Panc1 (cell line): ENCODE results near the gene GPR162. TPM values are rescaled to one million over a fixed set of nuclear protein-coding genes. Genes with fewer than 3 reads are reported as not detected.
A peak's percentile ranks its signal among the peaks of the same experiment; 100 is the strongest.

Source experiments
- ATAC-seq: fragments of 200-7000 bp; cut with Tn5 transposase; 2 replicates; pipeline ENCODE4 v1.9.1; 2020; ENCODE audit warnings: mild to moderate bottlenecking, moderate library complexity
- BruUV-seq: library from RNA; stranded (reverse); fragments of 400-500 nt; replicated peaks from 2 replicates; lab custom pipeline; 2021; lab: Mats Ljungman, UMichigan
- CTCF ChIA-PET: fragments of 300-600 bp; sonication (Branson Sonifier 250); formaldehyde crosslinking; loops from one replicate; lab custom pipeline; 2022; ENCODE audit warnings: antibody characterized with exemption; lab: Charles Lee
- POLR2A ChIA-PET: fragments of 300-600 bp; sonication (Branson Sonifier 250); formaldehyde crosslinking; loops from one replicate; lab custom pipeline; 2022; ENCODE audit warnings: antibody characterized with exemption; lab: Charles Lee
- DNase-seq: peaks from one replicate; pipeline ENCODE4 v3.0.0-alpha.2; 2010; ENCODE audit warnings: low read depth, low spot score
- H3K27ac ChIP-seq: 2 replicates; pipeline ENCODE4 v1.5.1; 2011; ENCODE audit warnings: mild to moderate bottlenecking, low read length, inconsistent platforms
- H3K27me3 ChIP-seq: fragments of 200-500 bp; sonication (Bioruptor generic); 2 replicates; pipeline ENCODE4 v1.6.0; 2014; ENCODE audit warnings: low read length, inconsistent platforms; ENCODE audit not compliant: control insufficient read depth, insufficient read depth
- H3K36me3 ChIP-seq: fragments of 200-500 bp; sonication (Bioruptor generic); 2 replicates; pipeline ENCODE4 v1.5.1; 2014; ENCODE audit warnings: inconsistent platforms, mild to moderate bottlenecking, low read length, moderate library complexity; ENCODE audit not compliant: control insufficient read depth, insufficient read depth
- H3K4me1 ChIP-seq: 2 replicates; pipeline ENCODE4 v1.5.1; 2011; ENCODE audit warnings: inconsistent platforms, mild to moderate bottlenecking, low read length, moderate library complexity; ENCODE audit not compliant: control insufficient read depth, insufficient read depth
- H3K4me3 ChIP-seq, 2 experiments: 2 replicates each; pipeline ENCODE4 v1.5.1; 2011 to 2012; ENCODE audit warnings: low read depth in 2 of 2, low read length in 2 of 2, mild to moderate bottlenecking in 2 of 2, inconsistent platforms in 1 of 2, moderate library complexity in 1 of 2
- H3K9me3 ChIP-seq: fragments of 200-500 bp; sonication (Bioruptor generic); 2 replicates; pipeline ENCODE4 v1.5.1; 2014; ENCODE audit warnings: low read depth, mild to moderate bottlenecking, inconsistent platforms, low read length, moderate library complexity; ENCODE audit not compliant: control insufficient read depth, insufficient read depth
- POLR2AphosphoS5 ChIP-seq: IDR thresholded peaks from 2 replicates; pipeline ENCODE4 v1.6.1; 2012; ENCODE audit warnings: mild to moderate bottlenecking, low read depth, low read length, moderate library complexity
- SIN3A ChIP-seq: IDR thresholded peaks from 2 replicates; pipeline ENCODE4 v1.6.1; 2012; ENCODE audit warnings: low read depth, mild to moderate bottlenecking, low read length, moderate library complexity, borderline replicate concordance; ENCODE audit not compliant: insufficient read depth
- TCF7L2 ChIP-seq: IDR thresholded peaks from 2 replicates; pipeline ENCODE4 v1.6.1; 2011; ENCODE audit warnings: mild to moderate bottlenecking, low read depth, low read length, inconsistent platforms
- in situ Hi-C: cut with HindIII; loops from 2 replicates; pipeline ENCODE4 v1.10.0; 2016; ENCODE audit warnings: low sequenced_read_pairs, low pct_unique_long_range_greater_than_20kb
- intact Hi-C: fragments of 100-400 bp; cut with micrococcal nuclease; formaldehyde crosslinking; loops from one replicate; pipeline ENCODE4 v1.10.0; 2022; ENCODE audit not compliant: unreplicated experiment
- total RNA-seq: library from RNA; stranded (reverse); gene quantifications from one replicate; pipeline ENCODE4 v1.2.1, GENCODE V29; 2021; ENCODE audit not compliant: unreplicated experiment
- TF ChIP-seq, protein P1 (sequence below): fragments of 450-650 bp; IDR thresholded peaks from 2 replicates; pipeline ENCODE4 v1.5.1; 2017; ENCODE audit warnings: mild to moderate bottlenecking
- TF ChIP-seq, protein P2 (sequence below), 2 experiments: IDR thresholded peaks; 2 replicates each; pipeline ENCODE4 v1.6.1; 2011 to 2012; ENCODE audit warnings: low read depth in 2 of 2, control low read depth in 1 of 2, low read length in 1 of 2, mild to moderate bottlenecking in 1 of 2, moderate library complexity in 1 of 2; ENCODE audit not compliant: insufficient read depth in 1 of 2

The GPR162 gene
- total RNA-seq, 1 experiment from 2014 or later, result 1.3 TPM

- Histone ChIP-seq H3K27ac (no peak overlapping the region), H3K4me1 (peaks cover 10% of the 10 kb centered on the region; the same call in 1 of the 2 replicates), H3K4me3 (peak overlapping the region in 1 of 2 experiments; percentile 34; a peak in 1 of 4 replicates), H3K27me3 (no peaks in the 10 kb centered on the region), H3K9me3 (no peaks in the 10 kb centered on the region), H3K36me3 (no peaks in the 10 kb centered on the region)
- DNase-seq (no peak), ATAC-seq (no peak)
- POLR2A ChIA-PET, result no interaction called here
- CTCF ChIA-PET, result no interaction called here
- TF ChIP-seq SIN3A (no peak), POLR2AphosphoS5 (no peak), TCF7L2 (no peak)
- TF ChIP-seq, protein P1, sequence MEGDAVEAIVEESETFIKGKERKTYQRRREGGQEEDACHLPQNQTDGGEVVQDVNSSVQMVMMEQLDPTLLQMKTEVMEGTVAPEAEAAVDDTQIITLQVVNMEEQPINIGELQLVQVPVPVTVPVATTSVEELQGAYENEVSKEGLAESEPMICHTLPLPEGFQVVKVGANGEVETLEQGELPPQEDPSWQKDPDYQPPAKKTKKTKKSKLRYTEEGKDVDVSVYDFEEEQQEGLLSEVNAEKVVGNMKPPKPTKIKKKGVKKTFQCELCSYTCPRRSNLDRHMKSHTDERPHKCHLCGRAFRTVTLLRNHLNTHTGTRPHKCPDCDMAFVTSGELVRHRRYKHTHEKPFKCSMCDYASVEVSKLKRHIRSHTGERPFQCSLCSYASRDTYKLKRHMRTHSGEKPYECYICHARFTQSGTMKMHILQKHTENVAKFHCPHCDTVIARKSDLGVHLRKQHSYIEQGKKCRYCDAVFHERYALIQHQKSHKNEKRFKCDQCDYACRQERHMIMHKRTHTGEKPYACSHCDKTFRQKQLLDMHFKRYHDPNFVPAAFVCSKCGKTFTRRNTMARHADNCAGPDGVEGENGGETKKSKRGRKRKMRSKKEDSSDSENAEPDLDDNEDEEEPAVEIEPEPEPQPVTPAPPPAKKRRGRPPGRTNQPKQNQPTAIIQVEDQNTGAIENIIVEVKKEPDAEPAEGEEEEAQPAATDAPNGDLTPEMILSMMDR, result no peak
- TF ChIP-seq, protein P2, sequence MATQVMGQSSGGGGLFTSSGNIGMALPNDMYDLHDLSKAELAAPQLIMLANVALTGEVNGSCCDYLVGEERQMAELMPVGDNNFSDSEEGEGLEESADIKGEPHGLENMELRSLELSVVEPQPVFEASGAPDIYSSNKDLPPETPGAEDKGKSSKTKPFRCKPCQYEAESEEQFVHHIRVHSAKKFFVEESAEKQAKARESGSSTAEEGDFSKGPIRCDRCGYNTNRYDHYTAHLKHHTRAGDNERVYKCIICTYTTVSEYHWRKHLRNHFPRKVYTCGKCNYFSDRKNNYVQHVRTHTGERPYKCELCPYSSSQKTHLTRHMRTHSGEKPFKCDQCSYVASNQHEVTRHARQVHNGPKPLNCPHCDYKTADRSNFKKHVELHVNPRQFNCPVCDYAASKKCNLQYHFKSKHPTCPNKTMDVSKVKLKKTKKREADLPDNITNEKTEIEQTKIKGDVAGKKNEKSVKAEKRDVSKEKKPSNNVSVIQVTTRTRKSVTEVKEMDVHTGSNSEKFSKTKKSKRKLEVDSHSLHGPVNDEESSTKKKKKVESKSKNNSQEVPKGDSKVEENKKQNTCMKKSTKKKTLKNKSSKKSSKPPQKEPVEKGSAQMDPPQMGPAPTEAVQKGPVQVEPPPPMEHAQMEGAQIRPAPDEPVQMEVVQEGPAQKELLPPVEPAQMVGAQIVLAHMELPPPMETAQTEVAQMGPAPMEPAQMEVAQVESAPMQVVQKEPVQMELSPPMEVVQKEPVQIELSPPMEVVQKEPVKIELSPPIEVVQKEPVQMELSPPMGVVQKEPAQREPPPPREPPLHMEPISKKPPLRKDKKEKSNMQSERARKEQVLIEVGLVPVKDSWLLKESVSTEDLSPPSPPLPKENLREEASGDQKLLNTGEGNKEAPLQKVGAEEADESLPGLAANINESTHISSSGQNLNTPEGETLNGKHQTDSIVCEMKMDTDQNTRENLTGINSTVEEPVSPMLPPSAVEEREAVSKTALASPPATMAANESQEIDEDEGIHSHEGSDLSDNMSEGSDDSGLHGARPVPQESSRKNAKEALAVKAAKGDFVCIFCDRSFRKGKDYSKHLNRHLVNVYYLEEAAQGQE (IDR thresholded peaks at IDR 0.05; ENCODE audit: insufficient read depth in 1 of 2, low read depth in 2 of 2, low read length in 1 of 2), result no peak
- in situ Hi-C loops (no loop called here), intact Hi-C loops (no loop called here)
- no TSS peak for BruUV-seq
These were observed 960 bp downstream of the GPR162 start for GRCh38 chr12:6822426-6823135.

DNA sequence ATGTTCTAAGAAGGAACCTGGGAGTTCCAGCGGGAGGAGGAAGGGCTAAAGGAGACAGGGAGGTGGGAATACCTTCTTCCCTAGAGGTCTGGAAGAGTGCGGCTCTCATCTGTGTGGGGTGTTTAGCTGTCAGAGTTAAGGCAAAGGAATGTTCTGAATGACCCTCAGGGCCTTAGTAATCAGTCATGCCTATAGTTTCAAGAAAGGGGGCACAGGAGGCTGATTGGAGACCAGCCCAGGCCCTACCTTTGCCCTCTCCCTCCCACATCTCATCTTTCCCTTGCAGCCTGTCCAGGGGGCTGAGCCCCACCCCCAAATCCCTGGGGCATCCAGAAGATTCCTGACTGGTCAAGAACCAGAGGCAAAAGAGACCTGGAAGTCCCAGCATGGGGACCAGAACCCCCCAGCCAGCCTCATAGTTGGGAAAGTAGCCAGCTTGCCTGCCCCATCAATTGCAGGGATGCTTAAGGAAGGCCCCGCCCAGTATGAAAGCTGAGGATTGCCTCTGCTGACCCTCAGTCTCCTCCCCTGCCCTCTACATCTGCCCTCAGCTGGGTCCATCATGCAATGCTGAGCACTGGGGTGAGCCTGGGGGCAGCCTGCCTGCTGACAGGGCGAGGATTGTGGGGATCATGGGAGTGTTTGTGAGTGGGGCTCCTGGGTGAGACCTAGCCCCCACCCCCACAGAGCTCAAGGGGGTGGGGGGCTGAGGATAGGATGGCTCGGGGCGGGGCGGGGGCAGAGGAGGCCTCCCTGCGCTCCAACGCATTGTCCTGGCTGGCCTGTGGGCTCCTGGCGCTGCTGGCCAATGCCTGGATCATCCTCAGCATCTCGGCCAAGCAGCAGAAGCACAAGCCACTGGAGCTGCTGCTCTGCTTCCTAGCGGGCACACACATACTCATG is 1.8 kb downstream of the GPR162 start:
- Histone ChIP-seq H3K4me1 (peaks cover 10% of the 10 kb centered on the region; the same call in 1 of the 2 replicates), H3K9me3 (no peaks in the 10 kb centered on the region), H3K4me3 (no peak overlapping the region), H3K27ac (no peak overlapping the region), H3K36me3 (no peaks in the 10 kb centered on the region), H3K27me3 (no peaks in the 10 kb centered on the region)
- TF ChIP-seq POLR2AphosphoS5, result no peak
- TF ChIP-seq TCF7L2, result no peak
- TF ChIP-seq SIN3A, result no peak
- TF ChIP-seq, protein P2 (IDR thresholded peaks at IDR 0.05; ENCODE audit: insufficient read depth in 1 of 2, low read depth in 2 of 2, low read length in 1 of 2), result no peak
- TF ChIP-seq, protein P1, result no peak
- in situ Hi-C loops, result no loop called here
- no peak for DNase-seq
- no TSS peak for BruUV-seq
- no peak for ATAC-seq
- intact Hi-C loops, result no loop called here
- POLR2A ChIA-PET, result interaction anchor here (0.6 kb wide), 1 partner anchor 44 kb away, joined by 7 read pairs; no protein-coding TSS in a partner anchor
- CTCF ChIA-PET, result interaction anchor here (0.6 to 0.7 kb wide), 2 partner anchors 99 to 473 kb away, joined by 3 to 7 read pairs; no protein-coding TSS in a partner anchor
